GM06990 (cell line): ENCODE data around the gene SIPA1L3.

Source experiments
- DNase-seq: peaks from one replicate; pipeline ENCODE4 v3.0.0-alpha.2; 2011; ENCODE audit not compliant: insufficient read length; ENCODE audit errors: extremely low read depth
- H3K27me3 ChIP-seq: replicated peaks from 2 replicates; pipeline ENCODE4 v1.6.0; 2011; ENCODE audit warnings: low read length; ENCODE audit not compliant: control insufficient read depth, insufficient read depth
- H3K36me3 ChIP-seq: 2 replicates; pipeline ENCODE4 v1.5.1; 2011; ENCODE audit warnings: low read length; ENCODE audit not compliant: control insufficient read depth, insufficient read depth
- H3K4me3 ChIP-seq: replicated peaks from 2 replicates; pipeline ENCODE4 v1.5.1; 2011; ENCODE audit warnings: low read depth, mild to moderate bottlenecking, control low read depth, low read length
- CTCF ChIP-seq: IDR thresholded peaks from 2 replicates; pipeline ENCODE4 v1.5.1; 2011; ENCODE audit warnings: low read length, control low read depth, mild to moderate bottlenecking, inconsistent platforms; ENCODE audit not compliant: insufficient read depth, poor library complexity, severe bottlenecking

SIPA1L3 gene

DNA sequence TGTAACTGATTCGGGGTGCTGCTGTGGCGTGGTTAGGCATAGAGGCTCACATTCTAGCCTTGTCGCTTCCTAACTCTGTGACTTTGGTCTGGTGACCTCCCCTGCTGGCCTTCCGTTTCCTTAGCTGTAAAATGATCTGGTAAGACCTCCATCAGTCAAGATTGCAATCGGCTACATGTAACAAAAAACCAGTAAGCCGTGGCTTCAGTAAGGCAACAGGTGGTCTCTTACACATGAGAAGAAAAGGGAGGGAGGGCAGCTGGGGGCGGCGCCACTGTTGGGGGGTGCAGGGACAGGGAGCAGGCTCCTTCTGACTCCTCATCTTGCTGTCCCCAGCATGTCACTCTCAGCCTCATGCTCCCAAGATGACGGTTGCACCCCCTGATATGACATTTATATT lies 148.0 kb downstream of the SIPA1L3 start:
- H3K36me3 ChIP-seq = peaks cover 3% of the 10 kb centered on the region
- TF ChIP-seq CTCF = no peak
- H3K4me3 ChIP-seq = no peak overlapping the region
- no peaks in the 10 kb centered on the region for H3K27me3 ChIP-seq
- DNase-seq = no peak

DNA sequence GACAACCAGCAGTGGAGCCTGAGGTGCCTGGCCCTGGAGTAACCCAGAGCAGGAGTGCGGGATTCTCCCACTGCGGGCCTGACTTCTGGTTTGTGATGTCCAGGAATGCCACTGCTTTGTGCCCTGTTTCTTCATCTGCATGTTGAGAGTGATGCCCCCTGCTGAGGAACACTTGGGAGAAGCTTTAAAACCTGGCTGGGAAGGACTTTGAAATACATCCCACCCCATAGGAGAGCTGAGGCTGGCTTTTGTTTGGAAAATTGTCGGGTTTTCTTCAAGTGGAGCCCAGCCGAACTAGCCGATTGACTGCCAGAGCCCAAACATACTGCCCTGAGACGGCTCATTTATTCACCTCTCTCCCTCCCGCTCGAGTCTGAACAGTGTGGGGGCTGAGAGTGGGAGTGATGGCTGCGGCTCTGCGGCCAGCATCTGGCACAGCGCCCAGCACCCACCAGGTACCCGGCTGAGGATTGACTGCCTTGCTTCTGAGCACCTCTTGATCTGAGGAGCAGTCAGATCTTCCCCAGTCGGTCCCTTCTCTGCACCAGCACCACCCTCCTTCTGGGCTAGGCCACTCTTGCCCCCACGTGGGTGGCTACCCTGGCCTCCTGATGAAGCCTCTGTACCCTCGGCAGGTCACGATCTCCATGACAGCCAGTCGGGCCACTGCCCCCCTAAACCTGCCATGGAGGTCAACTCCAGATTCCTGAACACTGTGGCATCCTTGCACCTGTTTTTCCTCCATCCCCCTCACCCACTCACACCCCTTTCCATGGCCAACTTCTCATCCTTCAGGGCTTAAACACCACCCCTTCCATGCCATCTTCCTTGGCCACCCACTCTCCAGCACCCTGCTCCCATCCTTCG lies 148.9 kb downstream of the SIPA1L3 start:
- Histone ChIP-seq H3K27me3 (no peaks in the 10 kb centered on the region), H3K4me3 (no peak overlapping the region), H3K36me3 (peaks cover 3% of the 10 kb centered on the region)
- no peak for TF ChIP-seq CTCF
- no peak for DNase-seq

DNA sequence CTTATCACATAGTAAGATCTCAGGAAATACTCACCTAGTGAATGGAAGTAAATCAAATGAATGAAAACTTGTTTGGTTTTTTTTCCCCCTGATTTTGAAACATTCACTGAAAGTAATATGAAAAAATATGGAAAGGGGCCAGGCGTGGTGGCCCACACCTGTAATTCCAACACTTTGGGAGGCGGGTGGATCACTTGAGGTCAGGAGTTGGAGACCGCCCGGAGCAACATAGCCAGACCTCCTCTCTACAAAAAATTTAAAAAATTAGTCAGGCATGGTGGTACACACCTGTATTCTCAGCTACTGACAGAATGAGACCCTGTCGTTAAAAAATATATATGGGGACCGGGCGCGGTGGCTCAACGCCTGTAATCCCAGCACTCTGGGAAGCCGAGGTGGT lies 149.6 kb downstream of the SIPA1L3 start:
- Histone ChIP-seq H3K27me3 (no peaks in the 10 kb centered on the region), H3K4me3 (no peak overlapping the region), H3K36me3 (peaks cover 3% of the 10 kb centered on the region)
- DNase-seq = no peak
- TF ChIP-seq CTCF = no peak

DNA sequence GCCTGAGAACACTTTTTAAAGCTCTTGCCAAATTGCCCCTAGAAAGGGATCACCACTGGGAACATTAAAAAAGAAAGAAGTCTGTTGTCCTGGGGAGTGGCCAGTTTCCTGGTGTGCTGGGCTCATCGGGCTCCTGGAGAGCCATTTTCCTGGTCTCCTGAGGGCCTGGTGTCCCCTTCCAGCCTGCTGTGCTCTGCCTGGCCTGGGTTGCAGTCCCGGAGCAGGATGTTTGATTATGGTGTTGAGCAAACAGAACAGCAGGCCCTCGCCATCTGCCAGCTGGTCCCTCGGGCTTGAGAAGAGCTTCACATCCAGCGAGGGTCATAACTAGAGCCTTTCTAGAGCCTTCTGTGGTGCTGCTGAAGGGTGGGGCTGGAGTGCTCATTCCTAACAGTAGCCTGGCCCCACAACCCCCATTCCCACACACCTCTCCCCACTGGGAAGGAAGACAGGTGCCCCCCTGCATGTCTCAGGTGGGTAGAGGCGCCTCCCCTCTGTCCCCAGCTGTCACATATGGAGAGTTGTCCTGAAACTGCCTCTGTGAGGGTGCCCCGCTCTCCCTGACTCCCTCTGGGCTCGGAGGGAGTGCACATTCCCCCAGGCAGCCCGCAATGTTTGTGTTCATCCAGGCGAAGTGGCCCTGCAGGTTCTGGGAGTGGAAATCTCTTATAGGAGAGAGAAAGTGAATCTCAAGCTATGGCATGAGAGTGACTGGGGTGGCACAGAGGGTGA lies 151.1 kb downstream of the SIPA1L3 start:
- Histone ChIP-seq H3K27me3 (no peaks in the 10 kb centered on the region), H3K36me3 (peaks cover 2% of the 10 kb centered on the region; the same call in 1 of the 2 replicates), H3K4me3 (no peak overlapping the region)
- TF ChIP-seq CTCF = no peak
- no peak for DNase-seq

GRCh38 chr19:38059897-38060296 lies 152.9 kb downstream of the SIPA1L3 start:
- no peak for DNase-seq

More at GRCh38 chr19:38059897-38060296, 152.9 kb downstream of the SIPA1L3 start:
- H3K4me3 ChIP-seq = no peak overlapping the region
- peaks cover 2% of the 10 kb centered on the region; the same call in 1 of the 2 replicates for H3K36me3 ChIP-seq
- TF ChIP-seq CTCF = no peak
- no peaks in the 10 kb centered on the region for H3K27me3 ChIP-seq
